IMR-90 (cell line): ENCODE data around the gene ISG15. TPM values are rescaled to one million over a fixed set of nuclear protein-coding genes. Genes with fewer than 3 reads are reported as not detected.

Experiments used
- ATAC-seq: fragments of 200-7000 bp; cut with Tn5 transposase; 2 replicates; pipeline ENCODE4 v1.9.1; 2020; ENCODE audit warnings: low read depth, mild to moderate bottlenecking, moderate library complexity
- BruUV-seq: library from RNA; stranded (reverse); fragments of 400-500 nt; replicated peaks from 2 replicates; lab custom pipeline; 2021; lab: Mats Ljungman, UMichigan
- CTCF ChIA-PET: fragments of 300-600 bp; formaldehyde crosslinking; extraction: SDS; loops from one replicate; lab custom pipeline; 2021; ENCODE audit warnings: antibody characterized with exemption; lab: Yijun Ruan, JAX
- POLR2A ChIA-PET: fragments of 300-600 bp; sonication (Branson Sonifier 250); formaldehyde crosslinking; loops from one replicate; lab custom pipeline; 2022; ENCODE audit warnings: antibody characterized with exemption; ENCODE audit not compliant: unreplicated experiment; lab: Charles Lee
- DNase-seq: peaks from one replicate; pipeline ENCODE4 v3.0.0; 2013
- H2AFZ ChIP-seq: replicated peaks from 2 replicates; pipeline ENCODE3; 2013; ENCODE audit warnings: low read length, mild to moderate bottlenecking; ENCODE audit not compliant: poor library complexity
- H2AK5ac ChIP-seq: 2 replicates; pipeline ENCODE4 v1.6.1; 2013; ENCODE audit warnings: low read depth, low read length, inconsistent platforms
- H2AK9ac ChIP-seq: replicated peaks from 2 replicates; pipeline ENCODE3; 2013; ENCODE audit warnings: mild to moderate bottlenecking, low read depth, low read length, moderate library complexity; ENCODE audit not compliant: poor library complexity
- H2BK120ac ChIP-seq: 2 replicates; pipeline ENCODE4 v1.6.1; 2013; ENCODE audit warnings: low read depth, low read length, inconsistent platforms
- H2BK15ac ChIP-seq: 3 replicates; pipeline ENCODE4 v1.6.1; 2013; ENCODE audit warnings: low read depth, low read length, inconsistent platforms
- H2BK20ac ChIP-seq: 2 replicates; pipeline ENCODE4 v1.6.1; 2013; ENCODE audit warnings: low read depth, mild to moderate bottlenecking, inconsistent platforms, low read length, moderate library complexity
- H2BK5ac ChIP-seq: 2 replicates; pipeline ENCODE4 v1.6.1; 2013; ENCODE audit warnings: mild to moderate bottlenecking, low read depth, low read length, inconsistent platforms; ENCODE audit not compliant: poor library complexity, severe bottlenecking
- H3K14ac ChIP-seq: replicated peaks from 2 replicates; pipeline ENCODE4 v1.6.1; 2013; ENCODE audit warnings: low read depth, low read length, inconsistent platforms
- H3K18ac ChIP-seq: 2 replicates; pipeline ENCODE4 v1.6.1; 2013; ENCODE audit warnings: low read depth, low read length, control low read depth
- H3K23ac ChIP-seq: 2 replicates; pipeline ENCODE4 v1.6.1; 2013; ENCODE audit warnings: low read depth, low read length, inconsistent platforms
- H3K27ac ChIP-seq: 2 replicates; pipeline ENCODE4 v1.5.1; 2013; ENCODE audit warnings: mild to moderate bottlenecking, control low read depth, low read length; ENCODE audit not compliant: insufficient read depth
- H3K27me3 ChIP-seq: 2 replicates; pipeline ENCODE4 v1.6.1; 2013; ENCODE audit warnings: low read length; ENCODE audit not compliant: control insufficient read depth, insufficient read depth
- H3K36me3 ChIP-seq: 2 replicates; pipeline ENCODE4 v1.6.1; 2013; ENCODE audit warnings: low read length, mixed read lengths; ENCODE audit not compliant: control insufficient read depth, insufficient read depth
- H3K4ac ChIP-seq: 2 replicates; pipeline ENCODE4 v1.6.1; 2013; ENCODE audit warnings: low read depth, low read length, inconsistent platforms
- H3K4me1 ChIP-seq: 2 replicates; pipeline ENCODE4 v1.6.1; 2013; ENCODE audit warnings: low read length, mixed read lengths; ENCODE audit not compliant: control insufficient read depth, insufficient read depth
- H3K4me2 ChIP-seq: 2 replicates; pipeline ENCODE4 v1.6.1; 2013; ENCODE audit warnings: low read depth, mild to moderate bottlenecking, control low read depth, low read length, moderate library complexity
- H3K4me3 ChIP-seq: 2 replicates; pipeline ENCODE4 v1.5.1; 2013; ENCODE audit warnings: low read depth, mild to moderate bottlenecking, control low read depth, low read length, moderate library complexity; ENCODE audit not compliant: insufficient read depth
- H3K56ac ChIP-seq: 2 replicates; pipeline ENCODE4 v1.6.1; 2013; ENCODE audit warnings: low read length, inconsistent platforms; ENCODE audit not compliant: insufficient read depth; ENCODE audit errors: extremely low read depth
- H3K79me1 ChIP-seq, 2 experiments: 2 replicates each; pipeline ENCODE4 v1.6.1; 2013; ENCODE audit warnings: low read length in 2 of 2, inconsistent platforms in 1 of 2, low read depth in 1 of 2
- H3K9ac ChIP-seq: 2 replicates; pipeline ENCODE4 v1.6.1; 2013; ENCODE audit warnings: low read depth, low read length, control low read depth
- H3K9me1 ChIP-seq: 2 replicates; pipeline ENCODE4 v1.6.1; 2013; ENCODE audit warnings: low read length, inconsistent platforms; ENCODE audit not compliant: insufficient read depth
- H3K9me3 ChIP-seq: 2 replicates; pipeline ENCODE4 v1.6.1; 2013; ENCODE audit warnings: low read length; ENCODE audit not compliant: control insufficient read depth, insufficient read depth
- H4K20me1 ChIP-seq: 2 replicates; pipeline ENCODE4 v1.6.1; 2013; ENCODE audit warnings: low read length, inconsistent platforms; ENCODE audit not compliant: insufficient read depth
- H4K5ac ChIP-seq: 2 replicates; pipeline ENCODE4 v1.6.1; 2013; ENCODE audit warnings: mild to moderate bottlenecking, low read depth, low read length, control low read depth
- H4K8ac ChIP-seq, 2 experiments: 2 replicates each; pipeline ENCODE4 v1.6.1; 2013; ENCODE audit warnings: low read depth in 2 of 2, low read length in 2 of 2, control low read depth in 1 of 2, inconsistent platforms in 1 of 2
- H4K91ac ChIP-seq: 2 replicates; pipeline ENCODE4 v1.6.1; 2013; ENCODE audit warnings: low read depth, low read length, inconsistent platforms; ENCODE audit not compliant: insufficient read depth
- CEBPB ChIP-seq: IDR thresholded peaks from 2 replicates; pipeline ENCODE4 v1.6.1; 2012; ENCODE audit warnings: low read depth, low read length, improper control_type of control experiment
- CTCF ChIP-seq: conservative IDR thresholded peaks from 2 replicates; pipeline ENCODE4 v1.5.1; 2012; ENCODE audit warnings: mild to moderate bottlenecking, low read depth, low read length, improper control_type of control experiment
- MAZ ChIP-seq: IDR thresholded peaks from 2 replicates; pipeline ENCODE4 v1.6.1; 2012; ENCODE audit warnings: low read depth, mild to moderate bottlenecking, low read length, improper control_type of control experiment, moderate library complexity, borderline replicate concordance
- MXI1 ChIP-seq: IDR thresholded peaks from 2 replicates; pipeline ENCODE4 v1.6.1; 2012; ENCODE audit warnings: low read depth, mild to moderate bottlenecking, low read length, moderate library complexity, borderline replicate concordance
- NFE2L2 ChIP-seq: fragments of 150-350 bp; IDR thresholded peaks from 2 replicates; pipeline ENCODE4 v1.6.1; 2016; ENCODE audit warnings: low read depth, mild to moderate bottlenecking, low read length
- POLR2A ChIP-seq: IDR thresholded peaks from 2 replicates; pipeline ENCODE4 v1.6.1; 2012; ENCODE audit warnings: mild to moderate bottlenecking, low read depth, low read length
- WGBS, 2 experiments: methylation state at CpG; one replicate each; pipeline versions ENCODE4 v1.1.5 to v1.1.7; 2013; ENCODE audit warnings: missing lambda C conversion rate in 2 of 2; ENCODE audit not compliant: insufficient read length in 1 of 2; ENCODE audit errors: extremely low coverage in 2 of 2; 5-methylcytosine and 5-hydroxymethylcytosine counted together
- dilution Hi-C: fragments of 300-500 bp; cut with HindIII; formaldehyde crosslinking; loops from one replicate; pipeline ENCODE4 v1.14.3; 2018; ENCODE audit warnings: low sequenced_read_pairs; ENCODE audit not compliant: unreplicated experiment
- in situ Hi-C: fragments of 300-500 bp; cut with MboI; formaldehyde crosslinking; loops from 3 replicates; pipeline ENCODE4 v1.14.3; 2019; ENCODE audit warnings: low sequenced_read_pairs, inconsistent platforms, mixed read lengths
- intact Hi-C: fragments of 100-400 bp; cut with micrococcal nuclease; formaldehyde crosslinking; loops from 2 replicates; pipeline ENCODE4 v1.10.0; 2022
- polyA plus RNA-seq, 3 experiments: library from polyadenylated mRNA; depleted of rRNA; stranded (reverse); fragments of >200 nt; gene quantifications; 2 replicates each; pipeline ENCODE4 v1.2.3, GENCODE V29; 2012; ENCODE audit warnings: low replicate concordance in 1 of 3
- total RNA-seq: library from RNA; depleted of rRNA; stranded (reverse); fragments of >200 nt; gene quantifications from 2 replicates; pipeline ENCODE4 v1.2.3, GENCODE V29; 2012

The ISG15 gene
- total and polyA plus RNA-seq, 2 of the 4 experiments (the other 2 are of a cell fraction): 99.1 to 105 TPM

- TF ChIP-seq CTCF (no peak), NFE2L2 (no peak), MAZ (peak; percentile 23; the same call in 1 of the 2 replicates), CEBPB (no peak), POLR2A (peak; percentile 49; the same call in 1 of the 2 replicates), MXI1 (no peak)
- H2AK5ac ChIP-seq: no peak overlapping the region
- H3K27ac ChIP-seq: no peak overlapping the region
- peak overlapping the region; percentile 33 for H2AK9ac ChIP-seq
- BruUV-seq: no TSS peak
- H2BK5ac ChIP-seq: no peak overlapping the region
- no peak overlapping the region for H3K4ac ChIP-seq
- no peaks in the 10 kb centered on the region for H3K9me1 ChIP-seq
- H3K9me3 ChIP-seq: peaks cover 10% of the 10 kb centered on the region
- H4K91ac ChIP-seq: no peak overlapping the region
- ChIA-PET POLR2A (no interaction called here), CTCF (no interaction called here)
- H3K79me1 ChIP-seq: peaks cover 2 to 19% of the 10 kb centered on the region in 2 experiments; a peak in 3 of 4 replicates
- H3K4me1 ChIP-seq: peaks cover 4% of the 10 kb centered on the region; the same call in 1 of the 2 replicates
- dilution Hi-C loops: no loop called here
- no peak overlapping the region for H3K4me2 ChIP-seq
- H3K36me3 ChIP-seq: no peaks in the 10 kb centered on the region
- H4K8ac ChIP-seq: no peak overlapping the region
- ATAC-seq (no peak), DNase-seq (no peak)
- H3K56ac ChIP-seq: no peak overlapping the region
- in situ Hi-C loops: no loop called here
- no peaks in the 10 kb centered on the region for H3K27me3 ChIP-seq
- WGBS, 2 experiments: 78% methylated on average over 4 of the region's 30 CpGs; no CpG with 5 or more reads in 1 of the 2 experiments
- no peak overlapping the region for H3K4me3 ChIP-seq
- no peak overlapping the region for H3K23ac ChIP-seq
- no peak overlapping the region for H3K9ac ChIP-seq
- no peak overlapping the region for H2AFZ ChIP-seq
- H4K5ac ChIP-seq: no peak overlapping the region
- no peak overlapping the region for H2BK120ac ChIP-seq
- no peak overlapping the region for H2BK15ac ChIP-seq
- no peak overlapping the region for H3K18ac ChIP-seq
- H2BK20ac ChIP-seq: no peak overlapping the region
- H3K14ac ChIP-seq: no peak overlapping the region
- peaks cover 4% of the 10 kb centered on the region; the same call in 1 of the 2 replicates for H4K20me1 ChIP-seq
- intact Hi-C loops: no loop called here
Measured at GRCh38 chr1:995665-996633, 17.3 kb upstream of the ISG15 start.
